Measurements from ENCODE around the gene FCER1A. TPM values are rescaled to one million over a fixed set of nuclear protein-coding genes. Genes with fewer than 3 reads are reported as not detected.

The FCER1A gene
- total RNA-seq, 1 experiment from 2014 or later, result not detected

- no peaks in the 10 kb centered on the region for H3K4me1 ChIP-seq (ENCODE audit: insufficient read depth, low read length, poor library complexity, severe bottlenecking)
- ChIA-PET POLR2A (ENCODE audit: low non-redundant PET) (no interaction called here), CTCF (no interaction called here)
- no peaks in the 10 kb centered on the region for H3K9me3 ChIP-seq (ENCODE audit: low read depth, low read length, poor library complexity, severe bottlenecking)
- no peak for DNase-seq (ENCODE audit: low spot score)
- H3K27me3 ChIP-seq (replicated peaks; ENCODE audit: insufficient read depth, low read depth, low read length, poor library complexity), result peaks cover 14% of the 10 kb centered on the region
- H3K4me3 ChIP-seq (ENCODE audit: low read depth, low read length, poor library complexity, severe bottlenecking), result no peak overlapping the region
- no peak overlapping the region for H3K27ac ChIP-seq (ENCODE audit: low read depth, low read length, poor library complexity, severe bottlenecking)
- no TSS peak for BruUV-seq (replicated peaks)
- TF ChIP-seq EZH2 (IDR thresholded peaks at IDR 0.05; ENCODE audit: borderline replicate concordance, low read depth, low read length, poor library complexity, severe bottlenecking), result no peak
- intact Hi-C loops (cut with micrococcal nuclease; ENCODE audit: unreplicated experiment), result no loop called here
- no peaks in the 10 kb centered on the region for H3K36me3 ChIP-seq (ENCODE audit: insufficient read depth, low read length, poor library complexity, severe bottlenecking)
Observed at GRCh38 chr1:159291424-159291823, 10.7 kb upstream of the FCER1A start.

GRCh38 chr1:159296706-159297375, 5.3 kb upstream of the FCER1A start:
- no peak overlapping the region for H3K27ac ChIP-seq (ENCODE audit: low read depth, low read length, poor library complexity, severe bottlenecking)
- peaks cover 39% of the 10 kb centered on the region for H3K27me3 ChIP-seq (replicated peaks; ENCODE audit: insufficient read depth, low read depth, low read length, poor library complexity)
- DNase-seq (ENCODE audit: low spot score), result no peak
- no peaks in the 10 kb centered on the region for H3K9me3 ChIP-seq (ENCODE audit: low read depth, low read length, poor library complexity, severe bottlenecking)
- TF ChIP-seq EZH2 (IDR thresholded peaks at IDR 0.05; ENCODE audit: borderline replicate concordance, low read depth, low read length, poor library complexity, severe bottlenecking) (no peak), CTCF (conservative IDR thresholded peaks at IDR 0.05; ENCODE audit: low read depth, low read length) (no peak)
- intact Hi-C loops (cut with micrococcal nuclease; ENCODE audit: unreplicated experiment), result no loop called here
- BruUV-seq (replicated peaks), result no TSS peak
- H3K4me1 ChIP-seq (ENCODE audit: insufficient read depth, low read length, poor library complexity, severe bottlenecking), result no peaks in the 10 kb centered on the region
- CTCF ChIA-PET, result no interaction called here
- H3K4me3 ChIP-seq (ENCODE audit: low read depth, low read length, poor library complexity, severe bottlenecking), result no peak overlapping the region
- H3K36me3 ChIP-seq (ENCODE audit: insufficient read depth, low read length, poor library complexity, severe bottlenecking), result no peaks in the 10 kb centered on the region
- POLR2A ChIA-PET (ENCODE audit: low non-redundant PET), result no interaction called here

- POLR2A ChIA-PET (ENCODE audit: low non-redundant PET), result no interaction called here
- H3K27me3 ChIP-seq (replicated peaks; ENCODE audit: insufficient read depth, low read depth, low read length, poor library complexity), result peaks cover 39% of the 10 kb centered on the region
- CTCF ChIA-PET, result no interaction called here
- no peak overlapping the region for H3K4me3 ChIP-seq (ENCODE audit: low read depth, low read length, poor library complexity, severe bottlenecking)
- intact Hi-C loops (cut with micrococcal nuclease; ENCODE audit: unreplicated experiment), result no loop called here
- H3K4me1 ChIP-seq (ENCODE audit: insufficient read depth, low read length, poor library complexity, severe bottlenecking), result no peaks in the 10 kb centered on the region
- no peaks in the 10 kb centered on the region for H3K9me3 ChIP-seq (ENCODE audit: low read depth, low read length, poor library complexity, severe bottlenecking)
- no peak for DNase-seq (ENCODE audit: low spot score)
- no peaks in the 10 kb centered on the region for H3K36me3 ChIP-seq (ENCODE audit: insufficient read depth, low read length, poor library complexity, severe bottlenecking)
- no peak overlapping the region for H3K27ac ChIP-seq (ENCODE audit: low read depth, low read length, poor library complexity, severe bottlenecking)
- no peak for TF ChIP-seq CTCF (conservative IDR thresholded peaks at IDR 0.05; ENCODE audit: low read depth, low read length)
- no peak for TF ChIP-seq EZH2 (IDR thresholded peaks at IDR 0.05; ENCODE audit: borderline replicate concordance, low read depth, low read length, poor library complexity, severe bottlenecking)
- BruUV-seq (replicated peaks), result no TSS peak
Observed at GRCh38 chr1:159300146-159300545, 2.0 kb upstream of the FCER1A start.

All from A673 (cell line).